Caco-2 (cell line): Measurements from ENCODE around the gene PON1. TPM values are rescaled to one million over a fixed set of nuclear protein-coding genes. Genes with fewer than 3 reads are reported as not detected.

Experiments used
- BruUV-seq: library from RNA; stranded (reverse); fragments of 400-500 nt; replicated peaks from 2 replicates; lab custom pipeline; 2021; lab: Mats Ljungman, UMichigan
- CTCF ChIA-PET: fragments of 300-600 bp; sonication (Branson Sonifier 250); formaldehyde crosslinking; loops from one replicate; lab custom pipeline; 2022; ENCODE audit warnings: antibody characterized with exemption; lab: Charles Lee
- POLR2A ChIA-PET: fragments of 300-600 bp; sonication (Branson Sonifier 250); formaldehyde crosslinking; loops from one replicate; lab custom pipeline; 2022; ENCODE audit warnings: antibody characterized with exemption; lab: Charles Lee
- DNase-seq, 2 experiments: peaks; one replicate each; pipeline versions ENCODE4 v3.0.0 to v3.0.0-alpha.2; 2020 to 2022
- H3K27me3 ChIP-seq: replicated peaks from 2 replicates; pipeline ENCODE4 v1.6.0; 2011; ENCODE audit warnings: low read length; ENCODE audit not compliant: control insufficient read depth, insufficient read depth
- H3K36me3 ChIP-seq: 2 replicates; pipeline ENCODE4 v1.5.1; 2011; ENCODE audit warnings: low read length; ENCODE audit not compliant: control insufficient read depth, insufficient read depth
- H3K4me1 ChIP-seq: fragments of 250-450 bp; sonication (Bioruptor Pico); 2 replicates; pipeline ENCODE4 v1.5.1; 2020; ENCODE audit warnings: mild to moderate bottlenecking
- H3K4me3 ChIP-seq: 2 replicates; pipeline ENCODE4 v1.5.1; 2011; ENCODE audit warnings: low read depth, mild to moderate bottlenecking, control low read depth, low read length
- H3K9me3 ChIP-seq: fragments of 250-450 bp; sonication (Bioruptor Pico); 2 replicates; pipeline ENCODE4 v1.5.1; 2020; ENCODE audit warnings: mild to moderate bottlenecking, moderate library complexity
- H3K27ac Mint-ChIP-seq: one replicate; pipeline ENCODE4 v1.8.0; 2022; ENCODE audit warnings: mixed read lengths; ENCODE audit not compliant: unreplicated experiment
- H3K27me3 Mint-ChIP-seq: one replicate; pipeline ENCODE4 v1.8.0; 2022; ENCODE audit warnings: mixed read lengths; ENCODE audit not compliant: insufficient read depth, unreplicated experiment
- H3K36me3 Mint-ChIP-seq: one replicate; pipeline ENCODE4 v1.8.0; 2022; ENCODE audit warnings: mild to moderate bottlenecking, mixed read lengths; ENCODE audit not compliant: insufficient read depth, unreplicated experiment
- H3K4me1 Mint-ChIP-seq: one replicate; pipeline ENCODE4 v1.8.0; 2022; ENCODE audit warnings: low read depth, mixed read lengths; ENCODE audit not compliant: unreplicated experiment
- H3K4me3 Mint-ChIP-seq: one replicate; pipeline ENCODE4 v1.8.0; 2022; ENCODE audit warnings: mild to moderate bottlenecking, moderate library complexity, mixed read lengths; ENCODE audit not compliant: unreplicated experiment
- H3K9me3 Mint-ChIP-seq: one replicate; pipeline ENCODE4 v1.8.0; 2022; ENCODE audit warnings: mixed read lengths; ENCODE audit not compliant: unreplicated experiment
- intact Hi-C: fragments of 100-400 bp; cut with micrococcal nuclease; formaldehyde crosslinking; loops from one replicate; pipeline ENCODE4 v1.10.0; 2022; ENCODE audit not compliant: unreplicated experiment
- total RNA-seq: library from RNA; stranded (reverse); gene quantifications from 2 replicates; pipeline ENCODE4 v1.2.3, GENCODE V29; 2022
- TF ChIP-seq, protein P1 (sequence below), 2 experiments: fragments of 200-600 bp in 1 of 2; IDR thresholded peaks; 1 replicate in 1 of 2; 2 replicates in 1 of 2; pipeline versions ENCODE4 v1.5.1 to v1.8.0; 2011 to 2022; ENCODE audit warnings: antibody characterized with exemption in 1 of 2, control low read depth in 1 of 2, inconsistent platforms in 1 of 2, low read depth in 1 of 2, low read length in 1 of 2, mild to moderate bottlenecking in 1 of 2, moderate library complexity in 1 of 2; ENCODE audit not compliant: insufficient read depth in 1 of 2, severe bottlenecking in 1 of 2, unreplicated experiment in 1 of 2

The PON1 gene
- total RNA-seq, 1 experiment from 2014 or later = not detected

- TF ChIP-seq, protein P1, sequence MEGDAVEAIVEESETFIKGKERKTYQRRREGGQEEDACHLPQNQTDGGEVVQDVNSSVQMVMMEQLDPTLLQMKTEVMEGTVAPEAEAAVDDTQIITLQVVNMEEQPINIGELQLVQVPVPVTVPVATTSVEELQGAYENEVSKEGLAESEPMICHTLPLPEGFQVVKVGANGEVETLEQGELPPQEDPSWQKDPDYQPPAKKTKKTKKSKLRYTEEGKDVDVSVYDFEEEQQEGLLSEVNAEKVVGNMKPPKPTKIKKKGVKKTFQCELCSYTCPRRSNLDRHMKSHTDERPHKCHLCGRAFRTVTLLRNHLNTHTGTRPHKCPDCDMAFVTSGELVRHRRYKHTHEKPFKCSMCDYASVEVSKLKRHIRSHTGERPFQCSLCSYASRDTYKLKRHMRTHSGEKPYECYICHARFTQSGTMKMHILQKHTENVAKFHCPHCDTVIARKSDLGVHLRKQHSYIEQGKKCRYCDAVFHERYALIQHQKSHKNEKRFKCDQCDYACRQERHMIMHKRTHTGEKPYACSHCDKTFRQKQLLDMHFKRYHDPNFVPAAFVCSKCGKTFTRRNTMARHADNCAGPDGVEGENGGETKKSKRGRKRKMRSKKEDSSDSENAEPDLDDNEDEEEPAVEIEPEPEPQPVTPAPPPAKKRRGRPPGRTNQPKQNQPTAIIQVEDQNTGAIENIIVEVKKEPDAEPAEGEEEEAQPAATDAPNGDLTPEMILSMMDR (IDR thresholded peaks at IDR 0.05; ENCODE audit: insufficient read depth in 1 of 2, low read depth in 1 of 2, low read length in 1 of 2, severe bottlenecking in 1 of 2, unreplicated experiment in 1 of 2) = no peak
- Mint-ChIP-seq H3K36me3 (no peaks in the 10 kb centered on the region), H3K4me1 (no peaks in the 10 kb centered on the region), H3K4me3 (no peak overlapping the region), H3K27me3 (no peaks in the 10 kb centered on the region), H3K9me3 (no peaks in the 10 kb centered on the region), H3K27ac (no peak overlapping the region)
- intact Hi-C loops = no loop called here
- H3K9me3 ChIP-seq = no peaks in the 10 kb centered on the region
- POLR2A ChIA-PET = no interaction called here
- BruUV-seq = no TSS peak
- DNase-seq = no peak
- no peak overlapping the region for H3K4me3 ChIP-seq
- H3K27me3 ChIP-seq = no peaks in the 10 kb centered on the region
- CTCF ChIA-PET = no interaction called here
- H3K4me1 ChIP-seq = no peaks in the 10 kb centered on the region
- H3K36me3 ChIP-seq = no peaks in the 10 kb centered on the region; the same call in 1 of the 2 replicates
These were observed 43.3 kb upstream of the PON1 start for GRCh38 chr7:95367606-95368005.

- Mint-ChIP-seq H3K9me3 (no peaks in the 10 kb centered on the region), H3K4me1 (no peaks in the 10 kb centered on the region), H3K27me3 (no peaks in the 10 kb centered on the region), H3K36me3 (no peaks in the 10 kb centered on the region), H3K4me3 (no peak overlapping the region), H3K27ac (no peak overlapping the region)
- TF ChIP-seq, protein P1 (IDR thresholded peaks at IDR 0.05; ENCODE audit: insufficient read depth in 1 of 2, low read depth in 1 of 2, low read length in 1 of 2, severe bottlenecking in 1 of 2, unreplicated experiment in 1 of 2) = no peak
- no peak overlapping the region for H3K4me3 ChIP-seq
- no TSS peak for BruUV-seq
- H3K36me3 ChIP-seq = no peaks in the 10 kb centered on the region; the same call in 1 of the 2 replicates
- no peaks in the 10 kb centered on the region for H3K4me1 ChIP-seq
- CTCF ChIA-PET = no interaction called here
- intact Hi-C loops = no loop called here
- no peak for DNase-seq
- H3K27me3 ChIP-seq = no peaks in the 10 kb centered on the region
- H3K9me3 ChIP-seq = no peaks in the 10 kb centered on the region
- POLR2A ChIA-PET = no interaction called here
These were observed 40.8 kb upstream of the PON1 start for GRCh38 chr7:95365151-95365550.

DNA sequence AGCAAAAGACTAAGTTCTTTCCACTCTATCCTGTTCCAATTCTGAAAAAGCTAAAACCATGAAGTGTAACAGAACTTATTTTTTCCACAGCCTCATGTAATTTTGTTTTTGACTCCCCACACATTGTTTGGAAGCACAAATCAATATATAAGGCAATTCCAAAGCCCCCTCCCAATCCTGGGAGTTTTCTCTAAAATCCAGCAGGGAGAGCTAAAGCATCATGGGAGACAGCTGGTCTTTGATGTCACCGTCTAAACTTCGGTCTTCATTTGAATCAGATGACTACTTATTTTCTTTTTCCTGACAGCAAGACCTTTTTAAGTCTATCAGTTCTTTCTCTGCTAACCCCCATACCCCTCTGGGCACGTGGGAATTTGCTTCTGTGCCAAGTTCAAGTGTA is 33.3 kb upstream of the PON1 start:
- peaks cover 7% of the 10 kb centered on the region; the same call in 1 of the 2 replicates for H3K9me3 ChIP-seq
- no peak for DNase-seq
- peaks cover 2% of the 10 kb centered on the region for H3K27me3 Mint-ChIP-seq
- H3K4me1 Mint-ChIP-seq = no peaks in the 10 kb centered on the region
- no peak overlapping the region for H3K27ac Mint-ChIP-seq
- no peaks in the 10 kb centered on the region for H3K27me3 ChIP-seq
- H3K36me3 Mint-ChIP-seq = no peaks in the 10 kb centered on the region
- no peak overlapping the region for H3K4me3 ChIP-seq
- H3K4me3 Mint-ChIP-seq = no peak overlapping the region
- BruUV-seq = no TSS peak
- ChIA-PET POLR2A (no interaction called here), CTCF (interaction anchor here (1.3 kb wide), 1 partner anchor 120 kb away, joined by 3 read pairs; no protein-coding TSS in a partner anchor)
- no peaks in the 10 kb centered on the region for H3K4me1 ChIP-seq
- H3K36me3 ChIP-seq = no peaks in the 10 kb centered on the region
- TF ChIP-seq, protein P1 (IDR thresholded peaks at IDR 0.05; ENCODE audit: insufficient read depth in 1 of 2, low read depth in 1 of 2, low read length in 1 of 2, severe bottlenecking in 1 of 2, unreplicated experiment in 1 of 2) = peak; percentile 18 to 37
- intact Hi-C loops = loop anchor here (1.0 to 5.0 kb wide), 2 partner anchors 121 to 330 kb away; no protein-coding TSS in a partner anchor
- H3K9me3 Mint-ChIP-seq = no peaks in the 10 kb centered on the region
